Ovary (tissue), 9 donors: Measurements from ENCODE around the gene CRISPLD2. TPM values are rescaled to one million over a fixed set of nuclear protein-coding genes. Genes with fewer than 3 reads are reported as not detected.
A peak's percentile ranks its signal among the peaks of the same experiment; 100 is the strongest.

Experiments
- DNase-seq, 5 donors: peaks; one replicate each; pipeline ENCODE4 v3.0.0-alpha.2; 2019 to 2020
- H3K27ac ChIP-seq, 2 donors: fragments of 200-600 bp; one replicate each; pipeline versions ENCODE4 v1.5.1 to v1.8.0; 2019 to 2022
- H3K27me3 ChIP-seq: fragments of 200-600 bp; one replicate; pipeline ENCODE4 v1.8.0; 2022
- H3K36me3 ChIP-seq: fragments of 200-600 bp; sonication (generic); one replicate; pipeline ENCODE4 v1.5.1; 2019
- H3K4me1 ChIP-seq: one replicate; pipeline ENCODE4 v1.8.1; 2013; ENCODE audit warnings: mild to moderate bottlenecking, moderate library complexity; ENCODE audit not compliant: insufficient read depth
- H3K4me3 ChIP-seq: fragments of 200-600 bp; sonication (generic); one replicate; pipeline ENCODE4 v1.5.1; 2017
- H3K9me3 ChIP-seq, 2 donors: fragments of 200-600 bp in 1 of 2; sonication (generic) in 1 of 2; one replicate each; pipeline versions ENCODE4 v1.5.1 to v1.8.1; 2013 to 2019; ENCODE audit warnings: mild to moderate bottlenecking in 1 of 2, moderate library complexity in 1 of 2
- EP300 ChIP-seq: sonication (generic); formaldehyde crosslinking; IDR thresholded peaks from one replicate; pipeline ENCODE4 v1.6.1; 2017; ENCODE audit warnings: antibody characterized with exemption
- POLR2A ChIP-seq: fragments of 450-650 bp; IDR thresholded peaks from one replicate; pipeline ENCODE4 v1.6.1; 2017; ENCODE audit warnings: antibody characterized with exemption, mild to moderate bottlenecking, moderate library complexity
- WGBS, 3 donors: extraction: QIAGEN DNeasy Blood & Tissue Kit in 1 of 3; methylation state at CpG; one replicate each; pipeline versions ENCODE4 v1.1.5 to v1.1.7; 2013 to 2017; 5-methylcytosine and 5-hydroxymethylcytosine counted together
- intact Hi-C, 4 donors: fragments of 100-400 bp; cut with DNase I; formaldehyde crosslinking; loops; one replicate each; pipeline versions ENCODE4 v1.11.0 to v1.15.1; 2022 to 2023
- polyA plus RNA-seq, 2 donors: library from polyadenylated mRNA; stranded (reverse); fragments of 200-250 nt in 1 of 2; fragments of 350-450 nt in 1 of 2; fragmentation: Illumina TruSeq in 1 of 2; extraction: RNeasy Lipid Tissue Mini Kit (QIAGEN cat#74804) in 1 of 2; gene quantifications; one replicate each; pipeline ENCODE4 v1.2.3, GENCODE V29; 2013 to 2014
- total RNA-seq, 7 donors: library from RNA; depleted of rRNA in 2 of 7; stranded (reverse); fragments of >200 nt in 2 of 7; fragmentation: NEBNext Ultra II Directional in 3 of 7; extraction: Animal tissue kit (Norgen Biotek cat#: 25700) in 3 of 7; gene quantifications; one replicate each; pipeline versions ENCODE4 v1.1.0 to v1.2.4, GENCODE V29; 2016 to 2023
- TF ChIP-seq, protein P1 (sequence below), 3 donors: fragments of 450-650 bp in 2 of 3; fragments of 200-600 bp in 1 of 3; IDR thresholded peaks; one replicate each; pipeline versions ENCODE4 v1.5.1 to v1.8.0; 2016 to 2022; ENCODE audit warnings: antibody characterized with exemption in 3 of 3, mild to moderate bottlenecking in 1 of 3
- donor health status: DM: no; HTN: no; CAD: no; lungs with moderate emphysema.
- donor health status: DM: no; HTN: no; CAD: no.
- donor health status: Bipolar disorder and iron deficiency.
- donor health status: DM: yes; HTN: yes; CAD: no.
- donor health status: DM: no; HTN: no; CAD: no.
- donor health status: DM: yes; HTN: yes; CAD: no.

The CRISPLD2 gene
- total and polyA plus RNA-seq, 9 donors = 53.2 to 333 (median 111) TPM

DNA sequence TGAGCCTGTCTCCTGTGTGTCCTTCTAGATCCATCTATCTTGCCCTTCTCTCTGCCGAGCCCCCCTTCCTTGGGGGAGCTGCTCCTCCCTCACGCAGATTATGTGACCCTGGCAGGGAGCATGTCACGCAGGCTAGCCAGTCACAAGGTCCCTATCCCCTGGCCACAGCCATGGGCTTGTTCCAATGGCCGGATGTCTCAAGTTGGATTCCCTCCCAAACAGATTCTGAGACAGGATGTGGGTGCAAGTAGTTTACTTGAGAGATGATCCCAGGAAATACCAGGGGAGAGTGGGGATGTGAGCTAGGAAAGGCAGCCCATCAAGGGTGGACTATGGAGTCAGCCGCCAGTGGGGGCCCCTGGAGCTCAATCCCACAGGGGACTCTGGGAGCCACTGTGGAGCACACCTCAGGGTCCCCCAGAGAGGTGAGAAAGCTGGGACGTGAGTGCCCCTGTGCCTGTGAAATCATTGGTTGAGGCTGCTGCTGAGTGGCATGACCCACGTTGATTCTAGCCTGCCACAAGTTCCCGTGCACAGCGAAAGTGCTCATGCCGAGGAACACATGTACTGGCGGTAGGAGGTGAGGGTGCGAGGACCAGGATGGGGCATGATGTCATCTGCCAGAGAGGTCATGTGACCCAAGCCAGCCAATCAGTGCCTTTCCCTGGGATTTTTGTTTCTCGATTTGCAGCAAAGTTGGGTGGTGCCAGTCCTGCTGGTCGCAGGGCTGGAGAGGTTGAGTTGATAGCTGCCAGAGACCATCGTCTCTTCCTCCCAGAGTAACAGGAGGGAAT lies 6.4 kb upstream of the CRISPLD2 start:
- Histone ChIP-seq H3K36me3 (no peaks in the 10 kb centered on the region), H3K27ac (no peak overlapping the region), H3K4me3 (no peak overlapping the region), H3K9me3 (no peaks in the 10 kb centered on the region), H3K27me3 (no peaks in the 10 kb centered on the region), H3K4me1 (no peaks in the 10 kb centered on the region)
- WGBS, 3 donors = 75 to 83% (median 75%) methylated on average over 15 of the region's 15 CpGs
- intact Hi-C loops = no loop called here
- TF ChIP-seq, protein P1, sequence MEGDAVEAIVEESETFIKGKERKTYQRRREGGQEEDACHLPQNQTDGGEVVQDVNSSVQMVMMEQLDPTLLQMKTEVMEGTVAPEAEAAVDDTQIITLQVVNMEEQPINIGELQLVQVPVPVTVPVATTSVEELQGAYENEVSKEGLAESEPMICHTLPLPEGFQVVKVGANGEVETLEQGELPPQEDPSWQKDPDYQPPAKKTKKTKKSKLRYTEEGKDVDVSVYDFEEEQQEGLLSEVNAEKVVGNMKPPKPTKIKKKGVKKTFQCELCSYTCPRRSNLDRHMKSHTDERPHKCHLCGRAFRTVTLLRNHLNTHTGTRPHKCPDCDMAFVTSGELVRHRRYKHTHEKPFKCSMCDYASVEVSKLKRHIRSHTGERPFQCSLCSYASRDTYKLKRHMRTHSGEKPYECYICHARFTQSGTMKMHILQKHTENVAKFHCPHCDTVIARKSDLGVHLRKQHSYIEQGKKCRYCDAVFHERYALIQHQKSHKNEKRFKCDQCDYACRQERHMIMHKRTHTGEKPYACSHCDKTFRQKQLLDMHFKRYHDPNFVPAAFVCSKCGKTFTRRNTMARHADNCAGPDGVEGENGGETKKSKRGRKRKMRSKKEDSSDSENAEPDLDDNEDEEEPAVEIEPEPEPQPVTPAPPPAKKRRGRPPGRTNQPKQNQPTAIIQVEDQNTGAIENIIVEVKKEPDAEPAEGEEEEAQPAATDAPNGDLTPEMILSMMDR (IDR thresholded peaks at IDR 0.05) = no peak
- TF ChIP-seq EP300 (no peak), POLR2A (no peak)
- DNase-seq = peak in 1 of 5 donors; percentile 12

- WGBS, 3 donors = 62 to 81% (median 74%) methylated on average over 7 of the region's 7 CpGs
- H3K27me3 ChIP-seq = no peaks in the 10 kb centered on the region
- TF ChIP-seq POLR2A (no peak), EP300 (no peak)
- TF ChIP-seq, protein P1 (IDR thresholded peaks at IDR 0.05) = no peak
- no peaks in the 10 kb centered on the region for H3K9me3 ChIP-seq
- intact Hi-C loops = no loop called here
- H3K27ac ChIP-seq = no peak overlapping the region
- DNase-seq = peak in 1 of 5 donors; percentile 21
- H3K36me3 ChIP-seq = no peaks in the 10 kb centered on the region
- H3K4me3 ChIP-seq = no peak overlapping the region
- H3K4me1 ChIP-seq = no peaks in the 10 kb centered on the region
These were observed 4.3 kb upstream of the CRISPLD2 start for GRCh38 chr16:84815462-84815861.

DNA sequence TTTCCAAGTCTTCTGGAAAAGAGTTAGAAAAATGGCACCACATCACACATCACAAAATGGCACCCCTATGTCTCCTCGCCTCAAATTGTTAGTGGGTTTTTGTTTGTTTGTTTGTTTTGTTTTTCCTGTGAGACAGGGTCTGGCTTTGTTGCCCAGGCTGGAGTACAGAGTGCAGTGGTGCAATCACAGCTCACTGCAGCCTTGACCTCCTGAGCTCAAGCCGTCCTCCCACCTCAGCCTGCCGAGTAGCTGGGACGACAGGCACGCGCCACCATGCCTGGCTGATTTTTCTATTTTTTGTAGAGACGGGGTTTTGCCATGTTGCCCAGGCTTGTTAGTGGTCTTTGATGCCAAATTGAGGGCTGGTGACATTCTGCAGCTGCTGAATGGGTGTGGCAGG lies 3.8 kb upstream of the CRISPLD2 start:
- H3K36me3 ChIP-seq = no peaks in the 10 kb centered on the region
- H3K4me3 ChIP-seq = no peak overlapping the region
- intact Hi-C loops = no loop called here
- H3K27ac ChIP-seq = no peak overlapping the region
- H3K27me3 ChIP-seq = no peaks in the 10 kb centered on the region
- TF ChIP-seq, protein P1 (IDR thresholded peaks at IDR 0.05) = no peak
- no peak for TF ChIP-seq POLR2A
- no peak for TF ChIP-seq EP300
- peaks cover 2% of the 10 kb centered on the region for H3K4me1 ChIP-seq
- DNase-seq = peak in 1 of 5 donors; percentile 12
- no peaks in the 10 kb centered on the region for H3K9me3 ChIP-seq
- 57 to 65% (median 64%) methylated on average over 7 of the region's 7 CpGs for WGBS, 3 donors

GRCh38 chr16:84816485-84816884 lies 3.3 kb upstream of the CRISPLD2 start:
- peak in 1 of 5 donors; percentile 12 for DNase-seq

More at GRCh38 chr16:84816485-84816884, 3.3 kb upstream of the CRISPLD2 start:
- H3K27me3 ChIP-seq = no peaks in the 10 kb centered on the region
- peaks cover 5% of the 10 kb centered on the region for H3K4me1 ChIP-seq
- intact Hi-C loops = no loop called here
- WGBS, 3 donors = 68 to 74% (median 70%) methylated on average over 10 of the region's 10 CpGs
- H3K36me3 ChIP-seq = no peaks in the 10 kb centered on the region
- TF ChIP-seq POLR2A (no peak), EP300 (no peak)
- TF ChIP-seq, protein P1 (IDR thresholded peaks at IDR 0.05) = no peak
- H3K27ac ChIP-seq = no peak overlapping the region
- H3K9me3 ChIP-seq = no peaks in the 10 kb centered on the region
- no peak overlapping the region for H3K4me3 ChIP-seq
